GM12872 (cell line): ENCODE data around the gene FAM237A.

ENCODE experiments used
- CTCF ChIP-seq: IDR thresholded peaks from 3 replicates; pipeline ENCODE4 v1.5.1; 2011; ENCODE audit warnings: low read depth, mild to moderate bottlenecking, low read length, moderate library complexity; ENCODE audit not compliant: insufficient read depth

The FAM237A gene

GRCh38 chr2:206642075-206643025 lies at the start of gene FAM237A:
Gene FAM237A (plus strand): TSS chr2:206642487. CDS start chr2:206644237, 1,750 bp downstream.
- TF ChIP-seq CTCF, result no peak

- TF ChIP-seq CTCF, result no peak
Observed at GRCh38 chr2:206597717-206598218, 44.5 kb upstream of the FAM237A start.

- TF ChIP-seq CTCF, result no peak
Observed at GRCh38 chr2:206603243-206603642, 39.0 kb upstream of the FAM237A start.

- no peak for TF ChIP-seq CTCF
Observed at GRCh38 chr2:206610451-206610850, 31.8 kb upstream of the FAM237A start.

GRCh38 chr2:206611191-206611590 lies 31.1 kb upstream of the FAM237A start:
- TF ChIP-seq CTCF, result no peak

GRCh38 chr2:206611736-206612135 lies 30.6 kb upstream of the FAM237A start:
- TF ChIP-seq CTCF, result no peak

GRCh38 chr2:206614811-206615210 lies 27.5 kb upstream of the FAM237A start:
- no peak for TF ChIP-seq CTCF
